Measurements from ENCODE around the gene CEP43. TPM values are rescaled to one million over a fixed set of nuclear protein-coding genes. Genes with fewer than 3 reads are reported as not detected.

Gene CEP43
- total RNA-seq, 1 experiment from 2014 or later: 19.7 TPM

GRCh38 chr6:166955865-166956443 lies 43.2 kb upstream of the CEP43 start:
- no TSS peak for BruUV-seq (replicated peaks)
- H3K4me1 ChIP-seq (replicated peaks; ENCODE audit: insufficient read depth): no peaks in the 10 kb centered on the region
- no peaks in the 10 kb centered on the region for H3K9me3 ChIP-seq (ENCODE audit: insufficient read depth, low read depth)
- intact Hi-C loops (cut with micrococcal nuclease; ENCODE audit: unreplicated experiment): loop anchor here (2.0 kb wide), 1 partner anchor 43 kb away; the partner anchor contains the start of gene CEP43
- H4K20me1 ChIP-seq (ENCODE audit: insufficient read depth): no peaks in the 10 kb centered on the region
- H3K27me3 ChIP-seq (ENCODE audit: insufficient read depth, low read depth): no peaks in the 10 kb centered on the region
- ChIA-PET POLR2A (ENCODE audit: unreplicated experiment) (no interaction called here), CTCF (interaction anchor here (0.6 kb wide), 1 partner anchor 220 kb away, joined by 3 read pairs; no protein-coding TSS in a partner anchor)
- H3F3A ChIP-seq (ENCODE audit: insufficient read depth, low read depth): no peaks in the 10 kb centered on the region
- no peaks in the 10 kb centered on the region for H3K9me2 ChIP-seq (ENCODE audit: insufficient read depth)
- no peaks in the 10 kb centered on the region for H3K36me3 ChIP-seq (ENCODE audit: low read depth)
- H3K79me2 ChIP-seq (ENCODE audit: low read depth): no peaks in the 10 kb centered on the region
- peak overlapping the region; percentile 99 for H2AFZ ChIP-seq
- no peak for TF ChIP-seq CTCF (conservative IDR thresholded peaks at IDR 0.05)
- no peak for TF ChIP-seq EZH2 (IDR thresholded peaks at IDR 0.05; ENCODE audit: low read depth)
- H3K4me3 ChIP-seq: peak overlapping the region; percentile 86
- H3K27ac ChIP-seq: no peak overlapping the region
- H3K4me2 ChIP-seq: peak overlapping the region; percentile 99
- peak in 1 of 2 experiments; percentile 37 for DNase-seq

GRCh38 chr6:166956444-166957086 lies 42.6 kb upstream of the CEP43 start, which contains the start of gene RNASET2:
RNASET2 (minus strand) TSS chr6:166956550; CDS start chr6:166956182, 368 bp downstream.
- Histone ChIP-seq H3K27ac (no peak within 1 kb of the TSS), H4K20me1 (ENCODE audit: insufficient read depth) (no peaks in the 10 kb centered on the region), H3K4me3 (peak within 1 kb of the TSS; percentile 86), H3K9me3 (ENCODE audit: insufficient read depth, low read depth) (no peaks in the 10 kb centered on the region), H3F3A (ENCODE audit: insufficient read depth, low read depth) (no peaks in the 10 kb centered on the region), H3K9me2 (ENCODE audit: insufficient read depth) (no peaks in the 10 kb centered on the region), H2AFZ (peak within 1 kb of the TSS; percentile 99), H3K36me3 (ENCODE audit: low read depth) (no peaks in the 10 kb centered on the region), H3K4me1 (replicated peaks; ENCODE audit: insufficient read depth) (no peaks in the 10 kb centered on the region), H3K79me2 (ENCODE audit: low read depth) (no peaks in the 10 kb centered on the region), H3K4me2 (peak within 1 kb of the TSS; percentile 99), H3K27me3 (ENCODE audit: insufficient read depth, low read depth) (no peaks in the 10 kb centered on the region)
- ChIA-PET CTCF (interaction anchor here (0.6 kb wide), 1 partner anchor 221 kb away, joined by 3 read pairs; no protein-coding TSS in a partner anchor), POLR2A (ENCODE audit: unreplicated experiment) (no interaction called here)
- TF ChIP-seq EZH2 (IDR thresholded peaks at IDR 0.05; ENCODE audit: low read depth) (no peak), CTCF (conservative IDR thresholded peaks at IDR 0.05) (no peak)
- no TSS peak for BruUV-seq (replicated peaks)
- peak; percentile 69 to 94 for DNase-seq
- intact Hi-C loops (cut with micrococcal nuclease; ENCODE audit: unreplicated experiment): loop anchor here (2.0 kb wide), 1 partner anchor 42 kb away; the partner anchor contains the start of gene CEP43

- Histone ChIP-seq H3F3A (ENCODE audit: insufficient read depth, low read depth) (no peaks in the 10 kb centered on the region), H3K27ac (no peak overlapping the region), H3K4me1 (replicated peaks; ENCODE audit: insufficient read depth) (no peaks in the 10 kb centered on the region), H3K4me3 (peak overlapping the region; percentile 86), H3K79me2 (ENCODE audit: low read depth) (no peaks in the 10 kb centered on the region), H3K9me2 (ENCODE audit: insufficient read depth) (no peaks in the 10 kb centered on the region), H4K20me1 (ENCODE audit: insufficient read depth) (no peaks in the 10 kb centered on the region), H3K9me3 (ENCODE audit: insufficient read depth, low read depth) (no peaks in the 10 kb centered on the region), H3K27me3 (ENCODE audit: insufficient read depth, low read depth) (no peaks in the 10 kb centered on the region), H2AFZ (peak overlapping the region; percentile 99), H3K36me3 (ENCODE audit: low read depth) (no peaks in the 10 kb centered on the region), H3K4me2 (peak overlapping the region; percentile 99)
- ChIA-PET POLR2A (ENCODE audit: unreplicated experiment) (no interaction called here), CTCF (no interaction called here)
- peak in 1 of 2 experiments; percentile 33 for DNase-seq
- BruUV-seq (replicated peaks): no TSS peak
- intact Hi-C loops (cut with micrococcal nuclease; ENCODE audit: unreplicated experiment): loop anchor here (2.0 kb wide), 1 partner anchor 42 kb away; the partner anchor contains the start of gene CEP43
- no peak for TF ChIP-seq EZH2 (IDR thresholded peaks at IDR 0.05; ENCODE audit: low read depth)
Observed at GRCh38 chr6:166957087-166957804, 42.0 kb upstream of the CEP43 start.
